Sigmoid colon (tissue), 7 donors: ENCODE data around the gene PLA2G10. TPM values are rescaled to one million over a fixed set of nuclear protein-coding genes. Genes with fewer than 3 reads are reported as not detected.
"Not testable (repeated sequence)": the region's sequence is repeated elsewhere in the genome, so short reads cannot be mapped to it uniquely, and the experiment has no call there.

Experiments
- DNase-seq: peaks from one replicate; pipeline ENCODE4 v3.0.0-alpha.2; 2019
- H3K27ac ChIP-seq, 4 donors: fragments of 200-600 bp; sonication (generic); one replicate each; pipeline ENCODE4 v1.5.1; 2016 to 2019; ENCODE audit warnings: mild to moderate bottlenecking in 1 of 4
- H3K27me3 ChIP-seq, 3 donors: fragments of 200-600 bp; sonication (generic); one replicate each; pipeline ENCODE4 v1.5.1; 2019; ENCODE audit warnings: mild to moderate bottlenecking in 1 of 3
- H3K36me3 ChIP-seq, 4 donors: fragments of 200-600 bp; sonication (generic); one replicate each; pipeline ENCODE4 v1.5.1; 2016 to 2019
- H3K4me1 ChIP-seq, 4 donors: fragments of 200-600 bp; sonication (generic); one replicate each; pipeline ENCODE4 v1.5.1; 2017 to 2019
- H3K4me3 ChIP-seq, 4 donors: fragments of 200-600 bp; sonication (generic); one replicate each; pipeline ENCODE4 v1.5.1; 2017 to 2019; ENCODE audit warnings: mild to moderate bottlenecking in 2 of 4, moderate library complexity in 1 of 4
- H3K9me3 ChIP-seq, 4 donors: fragments of 200-600 bp in 3 of 4; sonication (generic) in 3 of 4; one replicate each; pipeline versions ENCODE4 v1.5.1 to v1.6.1; 2013 to 2019
- EP300 ChIP-seq, 4 donors: sonication (generic); formaldehyde crosslinking; IDR thresholded peaks; one replicate each; pipeline ENCODE4 v1.6.1; 2017; ENCODE audit warnings: antibody characterized with exemption in 4 of 4
- POLR2A ChIP-seq, 2 donors: fragments of 450-650 bp; IDR thresholded peaks; one replicate each; pipeline ENCODE4 v1.6.1; 2016; ENCODE audit warnings: antibody characterized with exemption in 2 of 2, mild to moderate bottlenecking in 2 of 2, moderate library complexity in 2 of 2
- POLR2AphosphoS5 ChIP-seq, 4 donors: sonication (generic); formaldehyde crosslinking; IDR thresholded peaks; one replicate each; pipeline ENCODE4 v1.6.1; 2017; ENCODE audit warnings: antibody characterized with exemption in 4 of 4
- WGBS, 2 donors: extraction: QIAGEN DNeasy Blood & Tissue Kit; methylation state at CpG; one replicate each; pipeline ENCODE4 v1.1.7; 2013; 5-methylcytosine and 5-hydroxymethylcytosine counted together
- intact Hi-C: fragments of 100-400 bp; cut with DNase I; formaldehyde crosslinking; loops from one replicate; pipeline ENCODE4 v1.15.1; 2023
- polyA plus RNA-seq, 3 donors: library from polyadenylated mRNA; stranded (reverse); fragments of 200-250 nt; gene quantifications; one replicate each; pipeline ENCODE4 v1.2.3, GENCODE V29; 2013
- total RNA-seq, 4 donors: library from RNA; depleted of rRNA; stranded (reverse); fragments of >200 nt; gene quantifications; one replicate each; pipeline ENCODE4 v1.1.0, GENCODE V29; 2016
- TF ChIP-seq, protein P1 (sequence below), 4 experiments: fragments of 450-650 bp in 3 of 4; fragments of 200-600 bp in 1 of 4; IDR thresholded peaks; one replicate each; pipeline ENCODE4 v1.5.1; 2016 to 2019; ENCODE audit warnings: antibody characterized with exemption in 4 of 4, mild to moderate bottlenecking in 3 of 4, moderate library complexity in 2 of 4
- donor health status: healthy with polysubstance abuse.
- donor health status: Bipolar disorder and iron deficiency.
- donor health status: healthy.

The PLA2G10 gene
- total and polyA plus RNA-seq, 7 donors: 22.7 to 29.4 (median 27.5) TPM; not detected in 4

DNA sequence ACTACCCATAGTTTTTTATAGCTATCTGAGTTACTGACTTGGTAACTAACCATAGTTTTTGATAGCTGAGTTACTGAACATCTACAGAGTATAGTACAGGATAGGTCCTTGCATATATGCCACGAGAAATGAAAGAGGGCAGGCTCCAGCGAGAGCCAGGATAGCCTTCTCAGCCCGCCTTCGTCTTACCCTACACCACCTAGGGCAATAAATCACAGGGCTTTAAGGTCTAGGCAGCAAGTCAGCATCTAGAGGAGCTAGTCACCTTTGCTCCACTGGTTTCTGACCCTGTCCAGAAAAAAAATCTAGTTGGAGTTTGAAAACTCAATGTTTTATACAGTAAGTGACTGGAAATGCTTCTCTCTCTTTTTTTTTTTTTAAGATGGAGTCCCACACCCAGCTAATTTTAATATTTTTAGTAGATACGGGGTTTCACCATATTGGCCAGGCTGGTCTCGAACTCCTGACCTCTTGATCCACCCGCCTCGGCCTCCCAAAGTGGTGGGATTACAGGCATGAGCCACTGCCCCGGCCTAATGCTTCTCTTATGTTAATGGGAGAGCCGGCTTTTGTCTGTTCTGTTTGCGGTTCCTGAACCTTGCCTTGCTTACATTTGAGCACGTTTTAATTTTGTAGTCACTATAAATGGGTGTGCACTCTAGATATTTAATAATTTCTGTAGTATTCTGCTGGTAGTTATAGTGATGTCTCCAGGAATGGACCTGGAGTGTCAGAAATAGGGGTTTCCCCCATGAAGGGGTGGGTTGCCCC lies 58.5 kb downstream of the PLA2G10 start:
- DNase-seq: no peak
- Histone ChIP-seq H3K27ac (peak overlapping the region in 1 of 4 donors; percentile 37), H3K4me3 (no peak overlapping the region), H3K36me3 (peaks cover 0 to 24% (median 0%) of the 10 kb centered on the region in 4 donors), H3K9me3 (no peaks in the 10 kb centered on the region), H3K4me1 (peaks cover 0 to 50% (median 47%) of the 10 kb centered on the region in 4 donors), H3K27me3 (no peaks in the 10 kb centered on the region)
- TF ChIP-seq POLR2AphosphoS5 (IDR thresholded peaks at IDR 0.05) (no peak), POLR2A (IDR thresholded peaks at IDR 0.05) (no peak), EP300 (IDR thresholded peaks at IDR 0.05) (no peak)
- TF ChIP-seq, protein P1, sequence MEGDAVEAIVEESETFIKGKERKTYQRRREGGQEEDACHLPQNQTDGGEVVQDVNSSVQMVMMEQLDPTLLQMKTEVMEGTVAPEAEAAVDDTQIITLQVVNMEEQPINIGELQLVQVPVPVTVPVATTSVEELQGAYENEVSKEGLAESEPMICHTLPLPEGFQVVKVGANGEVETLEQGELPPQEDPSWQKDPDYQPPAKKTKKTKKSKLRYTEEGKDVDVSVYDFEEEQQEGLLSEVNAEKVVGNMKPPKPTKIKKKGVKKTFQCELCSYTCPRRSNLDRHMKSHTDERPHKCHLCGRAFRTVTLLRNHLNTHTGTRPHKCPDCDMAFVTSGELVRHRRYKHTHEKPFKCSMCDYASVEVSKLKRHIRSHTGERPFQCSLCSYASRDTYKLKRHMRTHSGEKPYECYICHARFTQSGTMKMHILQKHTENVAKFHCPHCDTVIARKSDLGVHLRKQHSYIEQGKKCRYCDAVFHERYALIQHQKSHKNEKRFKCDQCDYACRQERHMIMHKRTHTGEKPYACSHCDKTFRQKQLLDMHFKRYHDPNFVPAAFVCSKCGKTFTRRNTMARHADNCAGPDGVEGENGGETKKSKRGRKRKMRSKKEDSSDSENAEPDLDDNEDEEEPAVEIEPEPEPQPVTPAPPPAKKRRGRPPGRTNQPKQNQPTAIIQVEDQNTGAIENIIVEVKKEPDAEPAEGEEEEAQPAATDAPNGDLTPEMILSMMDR (IDR thresholded peaks at IDR 0.05): no peak
- WGBS, 2 donors: 63 to 80% methylated on average over 12 of the region's 12 CpGs
- intact Hi-C loops: loop anchor here (10.0 kb wide), 1 partner anchor 351 kb away; no protein-coding TSS in a partner anchor

DNA sequence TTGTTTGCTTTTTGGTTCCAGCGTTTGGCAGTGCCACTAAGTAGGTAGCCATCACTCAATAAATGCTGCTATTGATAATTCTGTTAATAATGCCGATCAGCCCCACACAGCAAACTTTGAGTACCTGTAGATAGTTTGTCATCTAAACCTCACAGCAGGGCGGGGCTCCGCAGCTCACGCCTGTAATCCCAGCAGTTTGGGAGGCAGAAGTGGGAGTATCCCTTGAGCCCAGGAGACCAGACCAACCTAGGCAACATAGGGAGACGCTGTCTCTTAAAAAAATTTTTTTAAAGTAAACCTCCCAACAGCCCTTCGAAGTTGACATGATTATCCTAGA lies 59.8 kb downstream of the PLA2G10 start:
- Histone ChIP-seq H3K36me3 (peaks cover 0 to 13% (median 0%) of the 10 kb centered on the region in 4 donors), H3K4me1 (peaks cover 0 to 56% (median 51%) of the 10 kb centered on the region in 4 donors), H3K4me3 (peak overlapping the region in 3 of 4 donors; percentile 81 to 88 (median 83)), H3K9me3 (no peaks in the 10 kb centered on the region), H3K27ac (peak overlapping the region; percentile 91 to 96 (median 94)), H3K27me3 (no peaks in the 10 kb centered on the region)
- no peak for DNase-seq
- no peak for TF ChIP-seq POLR2AphosphoS5 (IDR thresholded peaks at IDR 0.05)
- TF ChIP-seq, protein P1 (IDR thresholded peaks at IDR 0.05): no peak
- TF ChIP-seq EP300 (IDR thresholded peaks at IDR 0.05): no peak
- no peak for TF ChIP-seq POLR2A (IDR thresholded peaks at IDR 0.05)
- 14 to 60% methylated on average over 7 of the region's 7 CpGs for WGBS, 2 donors
- intact Hi-C loops: loop anchor here (10.0 kb wide), 1 partner anchor 350 kb away; no protein-coding TSS in a partner anchor

DNA sequence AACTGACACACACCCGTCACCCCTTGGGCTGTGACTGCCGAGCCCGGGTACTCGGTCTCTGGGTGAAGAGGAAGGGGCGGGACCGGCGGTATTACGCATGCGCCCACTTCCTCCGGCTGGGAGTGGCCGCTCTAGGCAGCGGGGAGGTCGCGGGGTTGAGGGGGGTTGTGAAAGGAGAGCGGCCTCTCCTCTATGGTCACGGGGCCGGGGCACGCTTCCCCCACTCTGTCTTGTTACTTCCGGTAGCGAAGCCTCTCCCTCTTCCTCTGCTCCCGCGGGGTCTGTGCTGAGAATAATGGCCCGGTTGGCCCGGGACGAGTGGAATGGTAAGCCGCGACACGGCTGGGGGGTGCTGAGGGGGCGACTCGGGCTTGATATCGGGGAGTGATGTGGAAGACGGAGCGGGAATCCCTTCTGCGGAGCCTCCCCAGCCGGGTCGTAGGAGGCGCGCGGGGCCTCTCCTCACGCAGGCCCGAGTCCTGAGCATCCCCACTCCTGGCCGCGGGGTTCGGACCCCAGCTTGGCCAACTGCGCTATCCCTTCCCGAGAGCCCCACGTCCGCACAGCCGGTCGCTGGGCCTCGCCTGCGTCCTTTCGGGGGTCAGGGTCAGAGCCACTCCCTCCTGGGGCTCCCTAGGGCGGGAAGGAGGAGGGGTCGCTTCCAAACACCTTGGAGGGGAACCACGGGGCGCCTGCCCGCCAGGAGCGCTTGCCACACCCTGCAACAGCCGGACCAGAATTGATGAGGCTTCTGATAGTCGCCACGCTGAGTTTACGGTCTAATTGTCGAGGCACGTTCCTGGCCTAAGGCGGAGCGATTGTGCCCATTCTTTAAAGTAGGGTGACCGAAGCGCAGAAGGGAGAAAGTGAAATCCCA lies 61.2 kb downstream of the PLA2G10 start, which contains the start of gene BFAR:
TSS of gene BFAR (plus strand) at position 259 of the 877 bp plus-strand sequence. CDS start 11,396 bp downstream, outside the sequence.
- no peaks in the 10 kb centered on the region for H3K27me3 ChIP-seq
- peaks cover 0 to 4% (median under 1%) of the 10 kb centered on the region in 4 donors for H3K36me3 ChIP-seq
- TF ChIP-seq POLR2A (IDR thresholded peaks at IDR 0.05) (peak in 1 of 2 donors; percentile 99), EP300 (IDR thresholded peaks at IDR 0.05) (peak in 1 of 4 donors; percentile 60), POLR2AphosphoS5 (IDR thresholded peaks at IDR 0.05) (peak; percentile 99 to 100 (median 99))
- TF ChIP-seq, protein P1 (IDR thresholded peaks at IDR 0.05): no peak
- intact Hi-C loops: loop anchor here (10.0 kb wide), 1 partner anchor 348 kb away; no protein-coding TSS in a partner anchor
- peaks cover 0 to 62% (median 59%) of the 10 kb centered on the region in 4 donors for H3K4me1 ChIP-seq
- DNase-seq: peak; percentile 100
- H3K27ac ChIP-seq: peak within 1 kb of the TSS; percentile 91 to 96 (median 94)
- peak within 1 kb of the TSS; percentile 80 to 88 (median 82) for H3K4me3 ChIP-seq
- H3K9me3 ChIP-seq: no peaks in the 10 kb centered on the region
- 0% methylated on average over 69 of the region's 69 CpGs for WGBS, 2 donors

DNA sequence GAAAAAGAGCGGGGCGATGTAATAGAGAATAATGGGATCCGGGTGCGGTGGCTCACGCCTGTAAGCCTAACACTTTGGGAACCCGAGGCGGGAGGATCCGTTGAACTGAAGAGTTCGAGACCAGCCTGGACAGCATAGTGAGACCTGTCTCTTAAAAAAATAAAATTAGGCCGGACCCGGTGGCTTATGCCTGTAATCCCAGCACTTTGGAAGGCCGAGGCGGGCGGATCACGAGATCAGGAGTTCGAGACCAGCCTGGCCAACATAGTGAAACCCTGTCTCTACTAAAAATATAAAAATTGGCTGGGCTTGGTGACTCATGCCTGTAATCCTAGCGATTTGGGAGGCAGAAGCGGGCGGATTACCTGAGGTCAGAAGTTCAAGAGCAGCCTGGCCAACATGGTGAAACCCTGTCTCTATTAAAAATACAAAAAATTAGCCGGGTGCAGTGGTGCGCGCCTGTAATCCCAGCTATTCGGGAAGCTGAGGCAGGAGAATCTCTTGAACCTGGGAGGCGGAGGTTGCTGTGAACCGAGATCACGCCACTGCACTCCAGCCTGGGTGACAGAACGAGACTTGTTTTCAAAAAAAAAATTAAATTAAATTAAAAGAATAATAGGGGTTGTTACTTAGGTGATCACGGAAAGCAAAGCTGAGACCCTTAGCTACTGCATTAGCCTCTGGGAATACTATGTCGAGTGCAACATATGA lies 63.3 kb downstream of the PLA2G10 start:
- H3K27me3 ChIP-seq, H3K9me3 ChIP-seq: not testable (repeated sequence)
- Histone ChIP-seq H3K27ac (peak overlapping the region; percentile 89 to 94 (median 92)), H3K4me3 (peak overlapping the region; percentile 11 to 95 (median 82)), H3K4me1 (peaks cover 0 to 48% (median 46%) of the 10 kb centered on the region in 4 donors), H3K36me3 (peaks cover 5 to 25% (median 12%) of the 10 kb centered on the region in 4 donors)
- peak; percentile 68 for DNase-seq
- intact Hi-C loops: loop anchor here (10.0 kb wide), 1 partner anchor 346 kb away; no protein-coding TSS in a partner anchor
- 86 to 87% methylated on average over 29 of the region's 29 CpGs for WGBS, 2 donors
